ENCODE measurements around the gene PIGS. TPM values are rescaled to one million over a fixed set of nuclear protein-coding genes. Genes with fewer than 3 reads are reported as not detected.

PIGS gene
- total and polyA plus RNA-seq, 9 of the 15 experiments (the other 6 are each of a cell fraction or from before 2014, with no cell fraction given) = 47.5 to 138 (median 57.6) TPM

DNA sequence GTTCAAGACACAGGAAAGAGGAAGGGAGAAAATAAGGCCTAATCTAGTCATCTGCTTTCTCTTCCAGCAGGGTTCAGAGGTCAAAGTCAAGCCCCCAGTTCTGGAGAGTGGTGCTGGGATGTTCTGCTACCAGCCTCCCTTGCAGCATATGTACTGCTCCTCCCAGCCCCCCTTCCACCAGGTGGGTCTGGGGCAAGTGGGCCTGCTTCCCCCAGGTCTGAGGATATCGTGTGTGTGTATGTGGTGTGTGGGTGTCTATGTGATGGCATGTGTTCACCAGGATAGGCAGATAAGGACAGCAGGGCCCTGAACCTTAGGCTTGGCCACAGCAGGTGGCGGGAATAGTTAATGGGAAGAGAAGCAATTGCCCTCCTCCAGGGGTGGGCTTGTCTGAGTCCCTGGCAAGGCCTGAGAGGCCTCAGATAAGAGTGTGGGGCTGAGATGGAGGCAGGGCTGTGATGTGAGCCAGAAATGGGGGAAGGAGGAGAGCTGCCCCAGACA is 44.1 kb downstream of the PIGS start (continued):
- TF ChIP-seq, protein P1, sequence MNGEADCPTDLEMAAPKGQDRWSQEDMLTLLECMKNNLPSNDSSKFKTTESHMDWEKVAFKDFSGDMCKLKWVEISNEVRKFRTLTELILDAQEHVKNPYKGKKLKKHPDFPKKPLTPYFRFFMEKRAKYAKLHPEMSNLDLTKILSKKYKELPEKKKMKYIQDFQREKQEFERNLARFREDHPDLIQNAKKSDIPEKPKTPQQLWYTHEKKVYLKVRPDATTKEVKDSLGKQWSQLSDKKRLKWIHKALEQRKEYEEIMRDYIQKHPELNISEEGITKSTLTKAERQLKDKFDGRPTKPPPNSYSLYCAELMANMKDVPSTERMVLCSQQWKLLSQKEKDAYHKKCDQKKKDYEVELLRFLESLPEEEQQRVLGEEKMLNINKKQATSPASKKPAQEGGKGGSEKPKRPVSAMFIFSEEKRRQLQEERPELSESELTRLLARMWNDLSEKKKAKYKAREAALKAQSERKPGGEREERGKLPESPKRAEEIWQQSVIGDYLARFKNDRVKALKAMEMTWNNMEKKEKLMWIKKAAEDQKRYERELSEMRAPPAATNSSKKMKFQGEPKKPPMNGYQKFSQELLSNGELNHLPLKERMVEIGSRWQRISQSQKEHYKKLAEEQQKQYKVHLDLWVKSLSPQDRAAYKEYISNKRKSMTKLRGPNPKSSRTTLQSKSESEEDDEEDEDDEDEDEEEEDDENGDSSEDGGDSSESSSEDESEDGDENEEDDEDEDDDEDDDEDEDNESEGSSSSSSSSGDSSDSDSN (IDR thresholded peaks at IDR 0.05; ENCODE audit: borderline replicate concordance in 1 of 2, low read depth in 2 of 2, low read length in 2 of 2) = no peak
- no peak for TF ChIP-seq ZNF232 (CRISPR knock-in tag; IDR thresholded peaks at IDR 0.05)
- TF ChIP-seq ZBTB17 (CRISPR knock-in tag; IDR thresholded peaks at IDR 0.05) = no peak
- TF ChIP-seq DDX20 (tag; IDR thresholded peaks at IDR 0.05; ENCODE audit: low read depth) = no peak
- peak; percentile 98 for TF ChIP-seq PHB2 (IDR thresholded peaks at IDR 0.05; ENCODE audit: low read depth)
- TF ChIP-seq TBP (optimal IDR thresholded peaks at IDR 0.05; ENCODE audit: low read depth, low read length) = no peak
- TF ChIP-seq FOSL1 (tag; conservative IDR thresholded peaks at IDR 0.05) = peak; percentile 29; the same call in 1 of the 2 replicates
- TF ChIP-seq E4F1 (CRISPR knock-in tag; IDR thresholded peaks at IDR 0.05; ENCODE audit: borderline replicate concordance) = no peak
- TF ChIP-seq SMARCA5 (IDR thresholded peaks at IDR 0.05) = no peak
- no peak for TF ChIP-seq THAP7 (CRISPR knock-in tag; IDR thresholded peaks at IDR 0.05)
- TF ChIP-seq ZFPM2 (CRISPR knock-in tag; IDR thresholded peaks at IDR 0.05) = no peak
- no peak for TF ChIP-seq FUS (optimal IDR thresholded peaks at IDR 0.05; ENCODE audit: low read depth, low read length)
- no peak for TF ChIP-seq NFATC3 (IDR thresholded peaks at IDR 0.05)
- no peak for TF ChIP-seq MCM5 (IDR thresholded peaks at IDR 0.05; ENCODE audit: low read depth)
- TF ChIP-seq ETV6 (IDR thresholded peaks at IDR 0.05; ENCODE audit: borderline replicate concordance in 1 of 2, low read depth in 2 of 2, low read length in 1 of 2) = no peak
- TF ChIP-seq ETV6 (CRISPR knock-in tag; IDR thresholded peaks at IDR 0.05; ENCODE audit: borderline replicate concordance) = no peak
- no peak for TF ChIP-seq AFF4 (CRISPR knock-in tag; IDR thresholded peaks at IDR 0.05)
- peak; percentile 26; the same call in 1 of the 2 replicates for TF ChIP-seq ZNF445 (CRISPR knock-in tag; IDR thresholded peaks at IDR 0.05; ENCODE audit: low read depth)
- TF ChIP-seq ZNF23 (CRISPR knock-in tag; IDR thresholded peaks at IDR 0.05) = no peak
- no peak for TF ChIP-seq SAP30 (IDR thresholded peaks at IDR 0.05; ENCODE audit: borderline replicate concordance, insufficient read depth, low read depth, low read length, poor library complexity, severe bottlenecking)
- no peak for TF ChIP-seq ZNF184 (CRISPR knock-in tag; IDR thresholded peaks at IDR 0.05)
